Heart left ventricle (tissue), 16 donors: Measurements from ENCODE around the gene PAPOLB. TPM values are rescaled to one million over a fixed set of nuclear protein-coding genes. Genes with fewer than 3 reads are reported as not detected.

Source experiments
- ATAC-seq, 4 donors: fragments of 200-7000 bp; cut with Tn5 transposase; one replicate each; pipeline ENCODE4 v1.9.1; 2020 to 2022; ENCODE audit warnings: moderate library complexity in 4 of 4, mild to moderate bottlenecking in 3 of 4, moderate number of reproducible peaks in 1 of 4
- DNase-seq, 5 donors: peaks; one replicate each; pipeline ENCODE4 v3.0.0-alpha.2; 2020
- H3K27ac ChIP-seq, 12 donors: fragments of 200-600 bp; sonication (generic) in 4 of 12; one replicate each; pipeline versions ENCODE4 v1.5.0 to v1.8.0; 2016 to 2022; ENCODE audit warnings: mild to moderate bottlenecking in 2 of 12
- H3K27me3 ChIP-seq, 9 donors: fragments of 200-600 bp; sonication (generic) in 2 of 9; one replicate each; pipeline versions ENCODE4 v1.5.1 to v1.8.0; 2016 to 2022; ENCODE audit warnings: mild to moderate bottlenecking in 3 of 9
- H3K36me3 ChIP-seq, 9 donors: fragments of 200-600 bp; sonication (generic) in 2 of 9; one replicate each; pipeline versions ENCODE4 v1.5.0 to v1.8.0; 2018 to 2022; ENCODE audit warnings: mild to moderate bottlenecking in 2 of 9
- H3K4me1 ChIP-seq, 12 donors: fragments of 200-600 bp; sonication (generic) in 4 of 12; one replicate each; pipeline versions ENCODE4 v1.5.0 to v1.8.0; 2016 to 2022; ENCODE audit warnings: mild to moderate bottlenecking in 3 of 12
- H3K4me3 ChIP-seq, 12 donors: fragments of 200-600 bp; sonication (generic) in 4 of 12; one replicate each; pipeline versions ENCODE4 v1.5.0 to v1.8.0; 2017 to 2022; ENCODE audit warnings: mild to moderate bottlenecking in 9 of 12, moderate library complexity in 4 of 12
- H3K9me3 ChIP-seq, 12 donors: fragments of 200-600 bp; sonication (generic) in 4 of 12; one replicate each; pipeline versions ENCODE4 v1.5.0 to v1.8.0; 2016 to 2022; ENCODE audit warnings: mild to moderate bottlenecking in 1 of 12
- POLR2A ChIP-seq, 2 donors: fragments of 450-650 bp; IDR thresholded peaks; one replicate each; pipeline ENCODE4 v1.6.1; 2017; ENCODE audit warnings: antibody characterized with exemption in 2 of 2, mild to moderate bottlenecking in 2 of 2, moderate library complexity in 2 of 2
- WGBS, 4 donors: extraction: QIAGEN DNeasy Blood & Tissue Kit in 2 of 4; methylation state at CpG; one replicate each; pipeline versions ENCODE4 v1.1.5 to v1.1.7; 2013 to 2018; 5-methylcytosine and 5-hydroxymethylcytosine counted together
- intact Hi-C, 10 donors: fragments of 100-400 bp; cut with DNase I; formaldehyde crosslinking; loops; one replicate each; pipeline versions ENCODE4 v1.11.1 to v1.14.2; 2022
- polyA plus RNA-seq, 2 donors: library from polyadenylated mRNA; stranded (reverse); fragments of 200-250 nt; gene quantifications; one replicate each; pipeline ENCODE4 v1.2.3, GENCODE V29; 2013
- total RNA-seq, 9 donors: library from RNA; depleted of rRNA in 2 of 9; stranded (reverse); fragments of >200 nt in 2 of 9; fragmentation: NEBNext Ultra II Directional in 3 of 9; extraction: Animal tissue kit (Norgen Biotek cat#: 25700) in 3 of 9; gene quantifications; one replicate each; pipeline versions ENCODE4 v1.1.0 to v1.2.4, GENCODE V29; 2016 to 2023
- TF ChIP-seq, protein P1 (sequence below), 12 donors: fragments of 200-600 bp; sonication (generic) in 4 of 12; IDR thresholded peaks; one replicate each; pipeline versions ENCODE4 v1.5.0 to v1.8.0; 2018 to 2022; ENCODE audit warnings: antibody characterized with exemption in 12 of 12, mild to moderate bottlenecking in 5 of 12
- donor health status: ischemic (EF 13 %, LVEDD 7.1; RV severe dilation, severe dysfunction).
- donor health status: healthy with polysubstance abuse.
- donor health status: DM: no; HTN: yes; CAD: no.
- donor health status: DM: no; HTN: no; CAD: no.
- donor health status: ischemic (EF 25% LVEDD 6.9; RV normal size, moderate dysfunction).
- donor health status: ischemic (EF 25% LVEDD 5.7; RV mildly dilated, moderate dysfunction).
- donor health status: healthy.
- donor health status: DM: yes; HTN: yes; CAD: no.
- donor health status: ischemic (EF 35%, LVEDD 5.7; RV mildly dilated, moderate dysfunction).
- donor health status: nonischemic (EF 11% LVEDD 7.7; RV severe dilation, severe dysfunction).
- donor health status: DM: yes; HTN: yes; CAD: no.
- donor health status: PGD.
- donor health status: ischemic (EF 29% LVEDD 5.4; RV normal size, mild dysfunction).
- donor health status: nonischemic (EF 23%, LVEDD 6.1; RV moderate dilation, normal function).

The PAPOLB gene
- total and polyA plus RNA-seq, 11 donors: 0.03 to 0.38 (median 0.09) TPM; not detected in 5

GRCh38 chr7:4809666-4810065, 52.2 kb downstream of the PAPOLB start:
- Histone ChIP-seq H3K4me3 (peak overlapping the region in 4 of 12 donors; percentile 25 to 45 (median 34)), H3K9me3 (peaks cover 0 to 4% (median 0%) of the 10 kb centered on the region in 12 donors), H3K27me3 (peaks cover 0 to 12% (median 0%) of the 10 kb centered on the region in 9 donors), H3K36me3 (peaks cover 0 to 21% (median 0%) of the 10 kb centered on the region in 9 donors), H3K4me1 (peaks cover 0 to 4% (median 0%) of the 10 kb centered on the region in 12 donors), H3K27ac (peak overlapping the region in 6 of 12 donors; percentile 4 to 76 (median 64))
- ATAC-seq (no peak), DNase-seq (no peak)
- 67 to 89% (median 86%) methylated on average over 14 of the region's 14 CpGs for WGBS, 4 donors
- intact Hi-C loops: no loop called here
- no peak for TF ChIP-seq POLR2A (IDR thresholded peaks at IDR 0.05)
- TF ChIP-seq, protein P1, sequence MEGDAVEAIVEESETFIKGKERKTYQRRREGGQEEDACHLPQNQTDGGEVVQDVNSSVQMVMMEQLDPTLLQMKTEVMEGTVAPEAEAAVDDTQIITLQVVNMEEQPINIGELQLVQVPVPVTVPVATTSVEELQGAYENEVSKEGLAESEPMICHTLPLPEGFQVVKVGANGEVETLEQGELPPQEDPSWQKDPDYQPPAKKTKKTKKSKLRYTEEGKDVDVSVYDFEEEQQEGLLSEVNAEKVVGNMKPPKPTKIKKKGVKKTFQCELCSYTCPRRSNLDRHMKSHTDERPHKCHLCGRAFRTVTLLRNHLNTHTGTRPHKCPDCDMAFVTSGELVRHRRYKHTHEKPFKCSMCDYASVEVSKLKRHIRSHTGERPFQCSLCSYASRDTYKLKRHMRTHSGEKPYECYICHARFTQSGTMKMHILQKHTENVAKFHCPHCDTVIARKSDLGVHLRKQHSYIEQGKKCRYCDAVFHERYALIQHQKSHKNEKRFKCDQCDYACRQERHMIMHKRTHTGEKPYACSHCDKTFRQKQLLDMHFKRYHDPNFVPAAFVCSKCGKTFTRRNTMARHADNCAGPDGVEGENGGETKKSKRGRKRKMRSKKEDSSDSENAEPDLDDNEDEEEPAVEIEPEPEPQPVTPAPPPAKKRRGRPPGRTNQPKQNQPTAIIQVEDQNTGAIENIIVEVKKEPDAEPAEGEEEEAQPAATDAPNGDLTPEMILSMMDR (IDR thresholded peaks at IDR 0.05): no peak

DNA sequence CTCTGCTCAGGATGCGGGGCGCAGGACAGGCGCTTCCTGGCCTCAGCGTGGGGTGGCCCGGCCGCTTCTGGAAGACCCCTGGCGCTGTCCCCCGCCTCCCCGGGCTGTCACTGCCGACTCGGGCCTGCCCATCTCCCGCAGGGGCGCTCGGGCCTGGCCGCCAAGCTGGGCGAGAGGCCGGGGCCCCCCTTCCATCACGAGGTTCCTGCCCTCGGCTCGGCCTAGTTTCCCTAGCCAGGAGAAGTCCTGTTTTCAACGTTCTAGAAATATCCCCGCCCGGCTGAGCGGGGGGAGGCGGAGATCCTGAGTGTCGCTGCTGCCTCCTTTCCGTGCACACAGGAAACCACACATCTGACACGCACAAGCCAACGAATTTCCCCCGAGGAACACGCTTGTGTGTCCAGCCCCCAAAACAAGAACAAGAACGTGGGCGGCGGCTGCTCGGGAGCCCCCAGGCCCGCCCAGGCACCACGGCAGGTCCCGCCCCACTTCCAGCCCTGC, 52.7 kb downstream of the PAPOLB start:
- Histone ChIP-seq H3K36me3 (peaks cover 0 to 21% (median 0%) of the 10 kb centered on the region in 9 donors), H3K4me3 (peak overlapping the region in 7 of 12 donors; percentile 15 to 45 (median 28)), H3K9me3 (peaks cover 0 to 4% (median 0%) of the 10 kb centered on the region in 12 donors), H3K4me1 (peaks cover 0 to 4% (median 0%) of the 10 kb centered on the region in 12 donors), H3K27ac (peak overlapping the region in 9 of 12 donors; percentile 25 to 76 (median 64)), H3K27me3 (peaks cover 0 to 12% (median 0%) of the 10 kb centered on the region in 9 donors)
- intact Hi-C loops: no loop called here
- ATAC-seq (peak in 1 of 4 donors; percentile 62), DNase-seq (peak in 3 of 5 donors; percentile 60 to 68 (median 61))
- WGBS, 4 donors: 67 to 74% (median 71%) methylated on average over 33 to 38 of the region's 38 CpGs
- TF ChIP-seq POLR2A (IDR thresholded peaks at IDR 0.05): no peak
- TF ChIP-seq, protein P1 (IDR thresholded peaks at IDR 0.05): no peak

DNA sequence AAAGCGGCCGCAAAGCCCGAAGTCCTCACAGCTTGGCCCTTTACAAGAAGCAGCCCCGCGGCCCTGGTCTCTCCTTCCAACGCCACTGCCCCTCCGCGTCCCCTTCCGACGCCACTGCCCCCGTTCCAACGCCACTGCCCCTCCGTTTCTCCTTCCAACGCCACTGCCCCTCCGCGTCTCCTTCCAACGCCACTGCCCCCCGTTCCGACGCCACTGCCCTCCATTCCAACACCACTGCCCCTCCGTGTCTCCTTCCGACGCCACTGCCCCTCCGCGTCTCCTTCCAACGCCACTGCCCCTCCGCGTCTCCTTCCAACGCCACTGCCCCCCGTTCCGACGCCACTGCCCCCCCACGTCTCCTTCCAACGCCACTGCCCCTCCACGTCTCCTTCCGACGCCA, 53.3 kb downstream of the PAPOLB start:
- H3K27me3 ChIP-seq: peaks cover 0 to 12% (median 0%) of the 10 kb centered on the region in 9 donors
- H3K4me3 ChIP-seq: peak overlapping the region in 1 of 12 donors; percentile 29
- TF ChIP-seq, protein P1 (IDR thresholded peaks at IDR 0.05): no peak
- no peak for TF ChIP-seq POLR2A (IDR thresholded peaks at IDR 0.05)
- ATAC-seq: no peak
- DNase-seq: no peak
- peaks cover 0 to 4% (median 0%) of the 10 kb centered on the region in 12 donors for H3K9me3 ChIP-seq
- H3K36me3 ChIP-seq: peaks cover 0 to 17% (median 0%) of the 10 kb centered on the region in 9 donors
- intact Hi-C loops: no loop called here
- peaks cover 0 to 4% (median 0%) of the 10 kb centered on the region in 12 donors for H3K4me1 ChIP-seq
- WGBS, 4 donors: 79 to 89% (median 87%) methylated on average over 37 of the region's 37 CpGs
- peak overlapping the region in 4 of 12 donors; percentile 3 to 76 (median 40) for H3K27ac ChIP-seq

GRCh38 chr7:4808026-4808425, 53.8 kb downstream of the PAPOLB start:
- TF ChIP-seq, protein P1 (IDR thresholded peaks at IDR 0.05): no peak
- Histone ChIP-seq H3K27me3 (peaks cover 0 to 12% (median 0%) of the 10 kb centered on the region in 9 donors), H3K4me3 (no peak overlapping the region), H3K4me1 (peaks cover 0 to 4% (median 0%) of the 10 kb centered on the region in 12 donors), H3K27ac (peak overlapping the region in 4 of 12 donors; percentile 3 to 60 (median 38)), H3K36me3 (peaks cover 0 to 12% (median 0%) of the 10 kb centered on the region in 9 donors), H3K9me3 (peaks cover 0 to 3% (median 0%) of the 10 kb centered on the region in 12 donors)
- intact Hi-C loops: no loop called here
- DNase-seq (no peak), ATAC-seq (peak in 2 of 4 donors; percentile 5 to 8)
- 67 to 84% (median 72%) methylated on average over 5 of the region's 5 CpGs for WGBS, 4 donors

Other genes starting within 250 kb of the PAPOLB start
- gene FOXK1, start 179.7 kb downstream of the PAPOLB start, total RNA-seq: 10 to 100 TPM; 12.4 to 43.7 (median 22.5) TPM
- 1 to 10 TPM; 9.3 to 9.4 TPM for gene FOXK1, start 179.7 kb downstream of the PAPOLB start, polyA plus RNA-seq
- gene AP5Z1, start 86.4 kb downstream of the PAPOLB start, total RNA-seq: 10 to 100 TPM in 7 of 9 donors, 1 to 10 TPM in 2; 8.4 to 31.9 (median 12.0) TPM
- 10 to 100 TPM; 14.9 to 17.3 TPM for gene AP5Z1, start 86.4 kb downstream of the PAPOLB start, polyA plus RNA-seq
- 1 to 10 TPM; 1.1 to 9.0 (median 3.4) TPM for gene RADIL, start 21.7 kb upstream of the PAPOLB start, total RNA-seq
- 1 to 10 TPM; 2.1 to 3.5 TPM for gene RADIL, start 21.7 kb upstream of the PAPOLB start, polyA plus RNA-seq
- not detected for gene MMD2, start 97.2 kb upstream of the PAPOLB start, total RNA-seq
- not detected for gene MMD2, start 97.2 kb upstream of the PAPOLB start, polyA plus RNA-seq
- gene RBAK, start 183.8 kb upstream of the PAPOLB start, total RNA-seq: 10 to 100 TPM in 2 of 9 donors, 1 to 10 TPM in 7; 4.6 to 10.6 (median 8.4) TPM
- gene RBAK, start 183.8 kb upstream of the PAPOLB start, polyA plus RNA-seq: 1 to 10 TPM; 4.2 to 5.3 TPM